Glomerular endothelial cell (primary cell): Measurements from ENCODE around the gene MPZL2. TPM values are rescaled to one million over a fixed set of nuclear protein-coding genes. Genes with fewer than 3 reads are reported as not detected.

ENCODE experiments used
- DNase-seq: peaks from one replicate; pipeline ENCODE4 v3.0.0-alpha.2; 2011; ENCODE audit warnings: low read depth, low spot score; ENCODE audit errors: extremely low read depth
- total RNA-seq: library from RNA; depleted of rRNA; stranded (reverse); fragments of >200 nt; gene quantifications from 2 replicates; pipeline ENCODE4 v1.2.3, GENCODE V29; 2015

Gene MPZL2
- total RNA-seq, 1 donor from 2014 or later: 31.9 TPM

GRCh38 chr11:118205606-118206378, 58.3 kb downstream of the MPZL2 start:
- no peak for DNase-seq

Other genes starting within 250 kb of the MPZL2 start
- gene TMPRSS4, start 187.2 kb downstream of the MPZL2 start, total RNA-seq: not detected in 2 replicates
- 0.12 TPM in 1 of 2 replicates, not detected in the other for gene SMIM35, start 177.3 kb downstream of the MPZL2 start, total RNA-seq
- gene SCN4B, start 111.5 kb downstream of the MPZL2 start, total RNA-seq: 0.23 and 0.92 TPM in 2 replicates
- not detected in 2 replicates for gene SCN2B, start 87.7 kb downstream of the MPZL2 start, total RNA-seq
- gene JAML, start 39.3 kb downstream of the MPZL2 start, total RNA-seq: not detected in 2 replicates
- gene MPZL3, start 11.9 kb downstream of the MPZL2 start, total RNA-seq: 4.1 and 4.7 TPM in 2 replicates
- gene CD3E, start 40.4 kb upstream of the MPZL2 start, total RNA-seq: not detected in 2 replicates
- gene CD3D, start 78.4 kb upstream of the MPZL2 start, total RNA-seq: not detected in 2 replicates
- not detected in 2 replicates for gene CD3G, start 80.0 kb upstream of the MPZL2 start, total RNA-seq
- 37.0 and 40.3 TPM in 2 replicates for gene UBE4A, start 95.3 kb upstream of the MPZL2 start, total RNA-seq
- gene ATP5MG, start 137.3 kb upstream of the MPZL2 start, total RNA-seq: 53.5 and 61.7 TPM in 2 replicates
- 49.5 and 79.9 TPM in 2 replicates for gene KMT2A, start 172.2 kb upstream of the MPZL2 start, total RNA-seq